NCI-H82 treated with DMSO at 0.1 percent for 48 hours (cell line): ENCODE measurements around the gene STPG2.

Source experiments
- DNase-seq: peaks from one replicate; lab custom pipeline; 2025; ENCODE audit not compliant: unreplicated experiment; lab: John Stamatoyannopoulos, UW

STPG2 gene

DNA sequence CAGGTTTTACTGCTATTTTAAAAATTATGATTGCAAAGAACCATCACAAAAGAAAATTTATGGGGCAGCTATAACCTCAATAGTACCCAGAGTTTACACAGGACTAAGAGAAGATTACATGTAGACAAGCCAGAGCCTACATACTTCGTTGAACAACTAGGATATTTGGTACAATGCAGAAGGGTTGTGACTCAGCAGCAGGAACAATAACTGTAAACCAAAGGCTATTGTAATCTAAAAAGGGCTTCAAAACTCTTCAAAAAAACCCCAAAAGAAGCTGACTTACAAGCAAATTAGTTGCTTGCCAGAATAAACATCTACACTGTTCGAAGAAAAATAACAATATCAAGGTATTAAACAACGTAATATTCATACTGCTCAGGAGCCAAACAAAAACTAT lies 618.0 kb downstream of the STPG2 start:
- DNase-seq: no peak

- no peak for DNase-seq
Observed at GRCh38 chr4:97517939-97518338, 625.3 kb downstream of the STPG2 start.

DNA sequence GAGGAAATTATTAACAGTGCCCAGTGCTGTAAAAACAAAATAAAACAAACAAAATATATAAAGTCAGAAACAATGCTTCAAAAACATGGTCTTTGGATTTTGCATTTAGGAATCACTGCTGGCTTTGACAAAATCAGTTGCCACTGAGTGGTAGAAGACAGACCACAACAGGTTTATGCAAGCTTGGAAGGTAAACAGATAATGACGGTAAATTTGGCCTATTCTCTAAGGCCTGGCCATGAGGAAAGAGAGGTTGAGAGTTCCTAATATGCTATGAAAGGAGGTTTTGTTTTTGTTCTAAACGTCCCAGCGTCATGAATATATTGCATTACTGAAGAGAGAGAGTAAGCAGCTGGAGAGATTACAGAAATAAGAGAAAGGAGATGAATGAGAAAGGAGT lies 629.4 kb downstream of the STPG2 start:
- no peak for DNase-seq
